Endometrial microvascular endothelial cells (primary cell): Measurements from ENCODE around the gene HIVEP1. TPM values are rescaled to one million over a fixed set of nuclear protein-coding genes. Genes with fewer than 3 reads are reported as not detected.

Experiments used
- in situ Hi-C: cut with HindIII; loops from 2 replicates; pipeline ENCODE4 v1.10.0; 2017; ENCODE audit warnings: low sequenced_read_pairs, low pct_unique_long_range_greater_than_20kb; ENCODE audit errors: inconsistent ontology term
- total RNA-seq: library from RNA; depleted of rRNA; stranded (reverse); fragments of >200 nt; gene quantifications from one replicate; pipeline ENCODE4 v1.2.3, GENCODE V29; 2015; ENCODE audit errors: inconsistent ontology term

Gene HIVEP1
- total RNA-seq, 1 donor from 2014 or later: 23.0 TPM

DNA sequence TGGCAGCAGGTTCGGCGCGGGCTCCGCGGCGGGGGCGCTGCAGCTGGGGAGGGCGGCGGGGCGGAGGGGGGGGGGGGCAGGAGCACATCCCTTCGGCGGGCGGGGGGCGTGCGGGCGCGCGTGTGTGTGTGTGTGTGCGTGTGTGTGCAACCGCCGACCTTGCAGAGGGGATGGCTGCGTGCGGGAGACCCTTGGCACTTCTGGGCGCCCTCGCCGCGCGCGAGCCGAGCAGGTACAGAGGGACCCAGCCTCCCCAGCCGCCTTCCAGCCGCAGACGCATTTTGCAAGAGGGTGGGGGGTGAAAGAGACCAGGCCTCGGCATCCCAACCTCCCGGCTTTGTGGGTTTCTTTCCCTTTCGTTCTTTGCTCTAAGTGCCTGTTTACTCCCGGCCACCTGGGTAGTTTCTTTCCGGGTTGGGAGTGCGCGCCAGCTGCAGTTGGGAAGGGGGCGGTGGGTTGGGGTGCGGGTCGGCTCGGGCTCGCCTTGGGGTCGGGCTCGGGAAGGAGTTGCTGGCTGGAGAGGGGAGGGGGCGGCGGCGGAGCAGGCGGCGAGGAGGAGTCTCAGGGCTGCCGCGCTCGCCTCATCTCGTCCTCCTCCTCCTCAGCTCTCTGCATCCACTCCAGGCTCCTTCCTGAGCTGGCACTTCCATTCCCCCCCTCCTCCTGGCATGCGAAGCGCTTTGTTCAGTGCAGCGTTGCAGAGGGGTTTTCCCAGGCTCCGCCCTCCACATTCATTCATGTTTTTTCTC is 620 bp downstream of the HIVEP1 start:
- in situ Hi-C loops: loop anchor here (25.0 kb wide), 2 partner anchors 275 to 400 kb away; partner anchors contain the start of gene EDN1

DNA sequence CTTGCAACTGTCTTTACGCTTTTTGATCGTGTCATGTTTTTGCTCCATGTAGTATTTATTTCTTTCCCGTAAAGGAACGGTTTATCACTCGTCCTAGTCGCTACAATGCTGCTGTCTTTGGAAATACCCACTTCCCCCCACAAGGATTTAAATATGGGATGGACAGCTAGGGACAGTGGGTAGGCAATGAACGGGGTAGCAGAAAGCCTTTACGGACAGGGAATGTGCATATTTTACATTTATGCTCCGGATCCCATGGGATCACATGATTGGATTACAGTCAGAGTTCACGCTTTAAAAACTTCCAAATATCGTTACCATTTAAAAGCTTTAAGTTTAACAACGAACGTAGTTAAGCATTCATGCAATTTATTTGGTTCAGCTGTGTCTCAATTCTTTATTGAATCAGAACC is 1.2 kb downstream of the HIVEP1 start:
- in situ Hi-C loops: loop anchor here (25.0 kb wide), 2 partner anchors 274 to 401 kb away; partner anchors contain the start of gene EDN1

DNA sequence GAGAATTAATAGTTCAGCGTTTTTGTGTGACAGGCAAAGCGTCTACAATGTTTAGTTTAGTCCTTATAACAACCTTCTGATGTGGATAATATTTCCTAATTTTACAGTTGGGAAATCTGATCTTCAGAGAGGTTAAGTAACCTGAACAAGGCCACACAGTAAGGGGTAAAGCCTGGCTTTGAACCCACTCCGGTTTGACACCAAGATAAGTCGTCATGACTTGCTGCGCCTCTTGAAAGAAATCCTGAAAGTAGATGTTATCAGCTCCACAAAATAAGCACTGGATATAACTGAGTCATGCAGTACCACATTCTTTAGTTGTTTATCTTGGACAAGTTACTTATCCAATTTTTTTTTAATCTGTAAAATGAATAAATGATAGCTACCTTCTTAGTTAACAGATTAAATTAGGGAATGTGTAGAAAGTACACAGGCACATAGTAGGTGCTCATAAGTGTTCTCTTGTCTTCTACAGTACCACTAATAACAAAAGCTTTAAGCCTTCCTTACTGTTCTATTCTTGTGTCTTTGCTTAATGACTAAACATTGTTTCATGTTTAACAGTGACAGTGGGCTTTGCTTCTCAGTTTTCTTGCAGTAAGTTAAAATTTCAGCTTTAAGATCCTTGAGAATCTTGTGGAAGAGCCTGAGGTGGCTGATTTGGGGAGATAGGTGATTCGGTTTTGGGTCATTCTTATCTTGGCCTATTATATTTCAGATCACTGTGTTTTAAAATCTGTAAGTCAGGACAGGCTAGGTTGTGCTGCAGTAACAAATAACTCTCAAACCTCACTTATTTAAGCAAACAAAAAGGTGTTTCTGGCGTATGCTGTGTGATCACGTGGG is 2.1 kb downstream of the HIVEP1 start:
- in situ Hi-C loops: loop anchor here (25.0 kb wide), 2 partner anchors 273 to 402 kb away; partner anchors contain the start of gene EDN1

DNA sequence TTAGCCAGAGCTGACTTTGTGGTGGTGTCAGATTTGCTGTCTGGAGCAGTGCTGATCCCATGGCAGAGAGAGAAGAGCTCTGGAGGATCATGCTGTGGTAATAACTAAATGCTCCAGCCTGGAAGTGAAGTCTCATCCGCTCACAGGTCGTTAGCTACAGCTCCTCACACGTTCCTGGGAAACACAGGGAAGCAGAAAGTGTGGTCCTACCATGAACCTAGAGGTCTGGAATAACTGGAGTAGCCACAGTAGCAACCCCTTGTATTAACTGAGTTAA is 2.7 kb downstream of the HIVEP1 start:
- in situ Hi-C loops: loop anchor here (25.0 kb wide), 2 partner anchors 272 to 403 kb away; partner anchors contain the start of gene EDN1

DNA sequence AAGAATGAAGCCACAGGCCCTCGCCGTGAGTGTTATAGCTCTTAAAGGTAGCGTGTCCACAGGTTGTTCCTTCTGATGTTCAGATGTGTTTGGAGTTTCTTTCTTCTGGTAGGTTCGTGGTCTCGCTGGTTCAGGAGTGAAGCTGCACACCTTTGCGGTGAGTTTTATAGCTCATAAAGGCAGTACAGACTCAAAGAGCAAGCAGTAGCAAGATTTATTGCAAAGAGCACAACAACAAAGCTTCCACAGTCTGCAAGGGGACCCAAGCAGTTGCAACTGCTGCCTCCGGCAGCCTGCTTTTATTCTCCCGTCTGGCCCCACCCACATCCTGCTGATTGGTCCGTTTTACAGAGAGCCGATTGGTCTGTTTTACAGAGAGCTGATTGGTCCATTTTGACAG is 5.2 kb downstream of the HIVEP1 start:
- in situ Hi-C loops: loop anchor here (25.0 kb wide), 2 partner anchors 270 to 405 kb away; partner anchors contain the start of gene EDN1

DNA sequence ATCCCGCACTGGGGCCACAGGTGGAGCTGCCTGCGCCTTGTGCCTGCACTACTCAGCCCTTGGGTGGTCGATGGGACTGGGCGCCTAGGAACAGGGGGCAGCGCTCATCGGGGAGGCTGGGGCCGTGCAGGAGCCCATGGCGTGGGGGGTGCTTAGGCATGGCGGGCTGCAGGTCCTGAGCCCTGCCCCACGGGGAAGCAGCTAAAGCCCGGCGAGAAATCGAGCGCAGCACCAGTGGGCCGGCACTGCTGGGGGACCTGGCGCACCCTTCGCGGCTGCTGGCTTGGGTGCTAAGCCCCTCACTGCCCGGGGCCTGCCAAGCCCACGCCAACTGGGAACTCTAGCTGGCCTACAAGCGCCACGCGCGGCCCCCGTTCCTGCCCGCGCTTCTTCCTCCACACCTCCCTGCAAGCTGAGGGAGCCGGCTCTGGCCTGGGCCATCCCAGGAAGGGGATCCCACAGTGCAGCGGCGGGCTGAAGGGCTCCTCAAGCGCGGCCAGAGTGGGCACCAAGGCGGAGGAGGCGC is 5.8 kb downstream of the HIVEP1 start:
- in situ Hi-C loops: loop anchor here (25.0 kb wide), 2 partner anchors 269 to 406 kb away; partner anchors contain the start of gene EDN1

DNA sequence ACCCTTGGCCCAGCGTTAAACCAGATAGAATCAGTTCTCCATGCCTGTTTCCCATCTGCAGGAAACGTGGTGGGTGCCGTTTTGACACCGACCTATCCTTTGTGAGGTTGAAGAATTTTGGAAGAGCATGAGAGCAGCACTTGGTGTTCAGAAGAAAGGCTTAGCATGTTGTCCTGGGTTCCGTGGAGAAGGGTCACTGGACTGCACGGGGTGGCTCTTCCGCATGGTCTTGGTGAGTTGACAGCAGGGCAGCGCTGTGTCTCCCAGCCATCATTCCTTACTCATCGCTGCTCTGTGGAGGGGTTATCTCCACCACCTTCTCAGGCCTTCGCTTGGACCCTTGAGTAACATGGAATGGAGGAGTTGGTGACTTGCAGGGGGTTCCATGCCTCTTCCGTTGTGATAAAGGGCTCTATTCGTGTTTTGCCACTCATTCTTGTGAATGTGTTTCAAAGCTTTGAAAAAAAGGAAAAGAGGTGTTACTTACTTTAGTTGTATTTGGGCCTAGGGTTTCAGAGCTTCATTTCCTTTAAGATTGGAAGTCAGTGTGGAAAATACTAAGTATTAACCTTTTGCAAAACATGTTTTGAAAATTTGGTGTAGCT is 8.2 kb downstream of the HIVEP1 start:
- in situ Hi-C loops: loop anchor here (25.0 kb wide), 2 partner anchors 267 to 408 kb away; partner anchors contain the start of gene EDN1

DNA sequence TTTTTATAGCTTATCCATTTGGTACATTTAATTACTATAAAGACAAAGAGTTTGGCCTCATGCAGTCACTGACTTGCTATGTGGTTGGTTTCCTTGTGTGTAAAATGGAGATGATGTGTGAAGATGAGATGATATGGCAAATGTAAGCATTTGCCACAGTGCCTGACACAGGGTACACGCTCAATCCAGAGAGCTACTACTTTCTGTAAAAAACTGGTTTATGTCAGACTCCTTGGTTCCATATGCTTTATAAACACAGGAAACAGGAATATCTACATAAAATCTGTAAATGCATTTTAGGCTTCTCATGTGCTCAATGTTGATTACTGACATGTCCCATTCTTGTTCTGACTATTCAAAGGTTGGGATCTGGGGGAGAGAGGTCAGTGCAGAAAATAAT is 10.4 kb downstream of the HIVEP1 start:
- in situ Hi-C loops: loop anchor here (25.0 kb wide), 2 partner anchors 265 to 410 kb away; partner anchors contain the start of gene EDN1

DNA sequence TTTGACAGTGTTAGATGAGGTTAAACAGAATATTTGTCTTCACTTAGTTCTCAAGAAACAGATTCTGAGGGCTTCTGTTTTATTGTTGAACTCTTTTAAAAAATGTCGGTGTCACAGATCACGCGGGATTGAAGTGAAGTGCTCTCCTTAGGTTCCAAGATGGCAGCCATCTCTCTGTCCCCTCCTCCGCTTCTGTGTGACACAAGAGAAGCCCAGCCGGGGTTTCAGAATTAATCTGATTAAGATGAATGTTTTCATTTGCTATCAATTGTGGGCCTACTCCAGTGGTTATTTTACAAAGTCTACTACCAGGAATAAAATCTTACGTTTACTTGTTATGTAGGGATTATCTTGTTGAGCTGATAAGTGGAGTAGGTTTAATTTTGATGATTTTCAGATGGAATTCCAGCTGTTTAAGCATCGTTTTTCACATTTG is 10.9 kb downstream of the HIVEP1 start:
- in situ Hi-C loops: loop anchor here (25.0 kb wide), 2 partner anchors 264 to 411 kb away; partner anchors contain the start of gene EDN1

DNA sequence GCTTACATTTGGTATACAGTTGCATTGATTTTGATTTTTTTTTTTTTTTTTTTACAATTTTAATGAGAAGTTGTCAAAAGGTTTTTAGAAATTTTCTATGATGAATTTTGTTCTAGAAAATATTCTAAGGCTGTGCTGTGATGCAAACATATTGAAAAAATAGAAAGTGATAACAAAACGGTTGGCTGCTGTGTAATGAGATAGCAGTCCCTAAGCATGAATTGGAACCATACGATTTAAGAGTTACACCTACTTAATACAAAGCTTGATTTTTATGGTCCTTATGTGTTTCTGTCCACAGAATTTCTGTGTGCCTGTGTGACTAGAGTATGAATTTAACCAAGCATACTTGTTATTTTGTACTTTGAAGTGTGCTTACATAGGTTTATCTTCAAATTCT is 12.1 kb downstream of the HIVEP1 start:
- in situ Hi-C loops: loop anchor here (25.0 kb wide), 2 partner anchors 263 to 412 kb away; partner anchors contain the start of gene EDN1

DNA sequence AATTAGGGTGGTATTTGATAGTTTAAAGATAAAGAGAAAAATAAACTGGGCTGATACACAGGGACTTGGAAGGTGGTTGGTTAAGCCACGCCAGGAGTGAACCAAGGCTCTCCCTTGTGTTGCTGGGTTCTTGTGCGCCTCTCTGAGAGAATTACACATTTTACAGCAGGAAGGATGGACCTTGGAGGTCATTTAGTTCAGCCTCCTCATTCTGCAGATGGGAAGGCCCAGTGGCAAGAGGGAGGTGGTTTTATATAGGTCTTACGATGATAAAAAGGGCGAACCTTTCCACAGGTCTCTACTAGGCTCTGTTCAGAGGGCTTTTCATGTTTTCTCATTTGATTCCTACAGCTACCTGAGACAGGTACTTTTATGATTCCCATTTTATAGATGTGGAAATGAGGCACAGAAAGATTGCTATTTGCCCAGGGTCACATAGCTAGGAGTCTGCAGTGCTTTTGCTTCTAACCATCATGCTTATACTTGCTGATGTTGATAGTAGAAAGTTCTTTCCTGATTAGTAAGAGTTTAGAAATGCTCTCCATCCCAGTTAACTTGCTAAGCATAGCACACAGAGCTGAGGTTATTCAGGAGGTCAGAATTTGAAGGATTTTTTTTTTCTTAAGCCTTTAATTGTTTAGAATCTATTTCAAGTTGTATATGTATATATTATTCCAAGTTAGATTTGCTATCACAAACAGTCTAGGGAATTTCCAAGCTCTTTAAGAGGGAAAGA is 12.8 kb downstream of the HIVEP1 start:
- in situ Hi-C loops: loop anchor here (25.0 kb wide), 2 partner anchors 262 to 413 kb away; partner anchors contain the start of gene EDN1

DNA sequence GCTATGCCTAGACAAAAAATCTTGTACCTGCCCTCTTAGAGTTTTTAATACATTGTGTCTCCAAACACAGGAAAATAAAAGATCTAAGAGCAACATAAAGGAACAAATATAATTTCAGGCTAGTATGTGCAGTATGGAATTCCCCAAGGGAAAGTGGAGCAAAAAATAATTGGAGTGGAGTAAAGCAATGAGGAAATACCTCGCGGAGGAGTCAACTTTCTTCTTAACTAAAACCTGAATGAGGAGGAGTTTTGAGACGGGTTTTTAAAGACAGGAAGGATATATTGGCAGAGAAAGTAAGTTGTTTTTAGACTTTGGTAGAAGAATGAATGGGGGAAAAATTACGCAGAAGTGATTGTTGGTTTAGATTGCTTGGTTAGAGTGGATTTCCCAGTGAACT is 14.0 kb downstream of the HIVEP1 start:
- in situ Hi-C loops: no loop called here

DNA sequence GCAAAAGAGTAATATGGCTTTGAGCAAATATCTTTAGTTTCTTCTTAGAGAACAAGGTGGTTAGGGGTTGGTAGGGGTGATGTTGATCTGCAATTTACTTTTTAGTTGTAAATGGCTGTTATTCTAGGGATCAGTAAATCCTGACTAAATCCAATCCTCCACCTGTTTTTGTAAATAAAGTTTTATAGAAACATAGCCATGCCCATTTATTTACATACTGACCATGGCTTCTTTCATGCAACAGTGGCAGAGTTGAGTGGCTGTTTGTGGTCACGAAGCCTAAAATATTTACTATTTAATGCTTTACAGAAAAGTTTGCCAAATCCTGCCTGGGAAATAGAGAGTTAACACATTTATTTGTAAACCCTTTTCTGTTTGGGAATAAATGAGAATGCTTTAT is 14.7 kb downstream of the HIVEP1 start:
- in situ Hi-C loops: no loop called here

DNA sequence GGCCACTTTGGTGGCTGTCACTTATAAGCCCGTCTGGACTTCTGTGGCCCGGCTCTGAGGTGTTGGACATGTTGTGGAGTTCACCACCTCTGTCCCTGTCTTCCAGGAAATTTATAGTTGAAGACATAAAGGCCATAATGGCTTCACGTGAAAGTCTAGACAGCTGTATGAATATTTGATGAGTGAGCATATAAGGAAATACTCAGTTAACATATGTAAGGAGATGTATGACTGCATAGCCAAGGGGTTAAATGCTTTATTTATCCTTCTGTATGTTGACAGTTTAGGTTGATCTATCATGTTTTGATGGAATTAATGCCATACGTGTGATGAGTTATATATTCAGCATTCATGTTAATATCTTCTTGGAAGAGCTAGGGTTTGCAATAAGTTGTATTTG is 16.1 kb downstream of the HIVEP1 start:
- in situ Hi-C loops: no loop called here

DNA sequence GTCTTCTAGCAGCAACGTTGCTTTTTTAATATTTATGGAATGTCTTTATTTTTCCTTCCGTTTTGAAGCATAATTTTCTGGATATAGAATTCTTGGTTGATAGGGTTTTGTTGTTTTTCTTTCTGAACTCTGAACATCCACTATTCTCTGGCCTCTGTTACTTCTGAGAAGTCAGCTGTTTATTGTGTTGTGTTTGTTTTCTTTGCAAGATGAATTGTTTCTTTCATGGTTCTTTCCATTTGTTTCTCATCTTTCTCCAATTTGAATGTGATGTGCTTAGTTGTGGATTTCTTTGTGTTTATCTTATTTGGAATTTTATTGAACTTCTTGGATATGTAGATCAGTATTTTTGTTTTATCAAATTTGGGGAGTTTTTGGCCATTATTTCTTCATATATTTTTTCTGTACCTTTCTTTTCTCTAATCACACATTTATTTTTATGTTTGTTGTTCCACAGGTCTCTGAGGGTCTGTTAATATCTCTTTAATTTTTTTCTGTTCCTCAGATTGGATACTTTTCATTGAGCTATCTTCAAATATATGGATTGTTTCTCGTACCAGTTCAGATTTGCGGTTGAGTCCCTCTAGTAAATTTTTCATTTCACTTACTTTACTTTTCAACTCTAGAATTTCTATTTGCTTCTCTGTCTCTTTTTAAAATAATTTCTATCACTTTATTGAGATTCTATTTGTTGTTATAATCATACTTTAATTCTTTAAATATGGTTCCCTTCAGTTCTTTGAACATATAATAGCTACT is 18.0 kb downstream of the HIVEP1 start:
- in situ Hi-C loops: no loop called here

DNA sequence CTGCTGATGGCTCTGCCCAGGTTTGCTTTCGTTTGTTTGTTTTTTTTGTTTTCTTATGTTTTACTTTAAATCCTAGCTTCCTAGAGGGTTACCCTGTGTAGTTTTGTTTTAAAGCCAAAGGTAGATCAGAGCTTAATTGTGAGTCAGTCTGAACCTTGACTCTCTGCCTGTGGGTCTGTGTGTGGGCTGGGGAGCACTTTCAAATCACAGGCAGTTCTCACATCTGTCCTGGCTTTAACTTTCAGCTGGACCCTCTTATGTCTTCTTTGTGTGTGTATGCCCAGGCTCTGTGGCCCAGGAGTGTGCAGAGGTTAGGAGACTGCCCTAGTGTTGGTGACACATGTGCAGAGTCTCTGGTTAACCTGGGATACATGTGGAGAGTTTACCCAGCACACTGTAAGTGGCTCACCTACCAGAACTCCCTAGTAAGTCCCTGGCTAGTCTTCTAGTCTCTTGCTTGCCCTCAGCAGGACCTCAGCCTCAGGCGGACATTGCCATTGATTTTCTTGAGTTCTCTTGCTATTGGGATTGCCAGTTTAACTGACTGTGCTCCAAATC is 19.0 kb downstream of the HIVEP1 start:
- in situ Hi-C loops: no loop called here
